Posterior vena cava (tissue), 2 donors: ENCODE measurements around the gene ATP2B2. TPM values are rescaled to one million over a fixed set of nuclear protein-coding genes. Genes with fewer than 3 reads are reported as not detected.

Experiments used
- DNase-seq: peaks from one replicate; pipeline ENCODE4 v3.0.0-alpha.2; 2020; ENCODE audit warnings: low spot score
- intact Hi-C, 2 donors: fragments of 100-400 bp; cut with DNase I; formaldehyde crosslinking; loops; one replicate each; pipeline versions ENCODE4 v1.14.1 to v1.14.2; 2022 to 2023
- total RNA-seq, 2 donors: library from RNA; stranded (reverse); fragmentation: NEBNext Ultra II Directional; extraction: Animal tissue kit (Norgen Biotek cat#: 25700); gene quantifications; one replicate each; pipeline ENCODE4 v1.2.1, GENCODE V29; 2021
- donor health status: DM: yes; HTN: yes; CAD: no.
- donor health status: DM: yes; HTN: yes; CAD: no.

ATP2B2 gene
- total RNA-seq, 2 donors from 2014 or later, result 0.29 to 0.42 TPM

GRCh38 chr3:10335190-10335738, 170.1 kb downstream of the ATP2B2 start:
- no peak for DNase-seq
- intact Hi-C loops, result no loop called here

GRCh38 chr3:10334459-10334858, 170.9 kb downstream of the ATP2B2 start:
- DNase-seq, result no peak
- intact Hi-C loops, result no loop called here

GRCh38 chr3:10334042-10334441, 171.3 kb downstream of the ATP2B2 start:
- DNase-seq, result peak; percentile 67
- intact Hi-C loops, result no loop called here

- intact Hi-C loops, result no loop called here
- DNase-seq, result peak; percentile 43
Observed at GRCh38 chr3:10333349-10333650, 172.1 kb downstream of the ATP2B2 start.

- peak; percentile 61 for DNase-seq
Observed at GRCh38 chr3:10332481-10333348, 172.7 kb downstream of the ATP2B2 start.

GRCh38 chr3:10331320-10331719, 174.1 kb downstream of the ATP2B2 start:
- intact Hi-C loops, result no loop called here
- peak; percentile 28 for DNase-seq

More at GRCh38 chr3:10332481-10333348, 172.7 kb downstream of the ATP2B2 start:
- intact Hi-C loops, result no loop called here

GRCh38 chr3:10330319-10330718, 175.1 kb downstream of the ATP2B2 start:
- intact Hi-C loops, result no loop called here
- peak; percentile 59 for DNase-seq

- intact Hi-C loops, result no loop called here
- DNase-seq, result peak; percentile 55
Observed at GRCh38 chr3:10329495-10330015, 175.8 kb downstream of the ATP2B2 start.

GRCh38 chr3:10328460-10329071, 176.8 kb downstream of the ATP2B2 start:
- DNase-seq, result peak; percentile 64
- intact Hi-C loops, result no loop called here

- intact Hi-C loops, result no loop called here
- DNase-seq, result peak; percentile 19
Observed at GRCh38 chr3:10327592-10327991, 177.8 kb downstream of the ATP2B2 start.

- intact Hi-C loops, result no loop called here
- DNase-seq, result no peak
Observed at GRCh38 chr3:10322352-10322710, 183.1 kb downstream of the ATP2B2 start.

- intact Hi-C loops, result no loop called here
- no peak for DNase-seq
Observed at GRCh38 chr3:10321630-10322351, 183.6 kb downstream of the ATP2B2 start.

GRCh38 chr3:10320320-10320677, 185.1 kb downstream of the ATP2B2 start:
- intact Hi-C loops, result no loop called here

GRCh38 chr3:10319804-10320203, 185.6 kb downstream of the ATP2B2 start:
- intact Hi-C loops, result no loop called here
- no peak for DNase-seq

More at GRCh38 chr3:10320320-10320677, 185.1 kb downstream of the ATP2B2 start:
- DNase-seq, result no peak

GRCh38 chr3:10319251-10319650, 186.1 kb downstream of the ATP2B2 start:
- no peak for DNase-seq
- intact Hi-C loops, result no loop called here

GRCh38 chr3:10317961-10318350, 187.4 kb downstream of the ATP2B2 start:
- DNase-seq, result no peak
- intact Hi-C loops, result no loop called here

- intact Hi-C loops, result no loop called here
- no peak for DNase-seq
Observed at GRCh38 chr3:10317311-10317960, 187.9 kb downstream of the ATP2B2 start.

GRCh38 chr3:10315771-10316344, 189.5 kb downstream of the ATP2B2 start:
- intact Hi-C loops, result no loop called here
- DNase-seq, result no peak

GRCh38 chr3:10315101-10315500, 190.3 kb downstream of the ATP2B2 start:
- DNase-seq, result no peak
- intact Hi-C loops, result no loop called here
